ENCODE measurements around the gene CFAP74.

CFAP74 gene

GRCh38 chr1:1926886-1927660 lies 76.5 kb downstream of the CFAP74 start:
- Histone ChIP-seq H3K79me1 (ENCODE audit: low read length) (no peaks in the 10 kb centered on the region), H3K4me3 (ENCODE audit: low read depth, low read length) (no peak overlapping the region), H3K9me3 (ENCODE audit: insufficient read depth, low read depth, low read length) (peaks cover 7% of the 10 kb centered on the region), H3K4me2 (ENCODE audit: low read length) (no peak overlapping the region), H3K18ac (ENCODE audit: low read length) (no peak overlapping the region), H3K4ac (ENCODE audit: low read depth, low read length) (no peak overlapping the region), H4K8ac (ENCODE audit: low read depth, low read length) (no peak overlapping the region), H3K14ac (ENCODE audit: low read length) (no peak overlapping the region), H3K36me3 (ENCODE audit: control insufficient read depth in 1 of 2, insufficient read depth in 2 of 2, low read length in 2 of 2) (no peaks in the 10 kb centered on the region), H3K27ac (ENCODE audit: low read depth, low read length) (no peak overlapping the region), H3K27me3 (ENCODE audit: insufficient read depth, low read length) (no peaks in the 10 kb centered on the region), H2AK5ac (ENCODE audit: low read length) (no peak overlapping the region), H3K79me2 (ENCODE audit: control insufficient read depth, insufficient read depth, low read length, poor library complexity) (no peaks in the 10 kb centered on the region), H3K9ac (ENCODE audit: low read length) (no peak overlapping the region), H4K12ac (ENCODE audit: low read depth, low read length) (no peak overlapping the region), H3K23ac (ENCODE audit: low read length) (no peak overlapping the region), H2AFZ (ENCODE audit: insufficient read depth, low read length, poor library complexity) (no peak overlapping the region), H2BK12ac (ENCODE audit: low read length) (no peak overlapping the region), H2BK5ac (ENCODE audit: low read depth, low read length, poor library complexity) (no peak overlapping the region), H2BK120ac (ENCODE audit: insufficient read depth, low read length, poor library complexity) (no peak overlapping the region), H4K91ac (ENCODE audit: low read depth, low read length) (no peak overlapping the region), H3K4me1 (ENCODE audit: control insufficient read depth in 1 of 2, insufficient read depth in 2 of 2, low read length in 2 of 2) (no peaks in the 10 kb centered on the region)
- no CpG with 5 or more reads among the region's 21 CpGs for WGBS (ENCODE audit: extremely low coverage, insufficient coverage, insufficient read length)
- no peak for DNase-seq

GRCh38 chr1:1926346-1926811 lies 77.2 kb downstream of the CFAP74 start:
- Histone ChIP-seq H3K23ac (ENCODE audit: low read length) (no peak overlapping the region), H3K18ac (ENCODE audit: low read length) (no peak overlapping the region), H3K14ac (ENCODE audit: low read length) (no peak overlapping the region), H2BK120ac (ENCODE audit: insufficient read depth, low read length, poor library complexity) (no peak overlapping the region), H2BK12ac (ENCODE audit: low read length) (no peak overlapping the region), H2AK5ac (ENCODE audit: low read length) (no peak overlapping the region), H3K79me1 (ENCODE audit: low read length) (no peaks in the 10 kb centered on the region), H3K79me2 (ENCODE audit: control insufficient read depth, insufficient read depth, low read length, poor library complexity) (no peaks in the 10 kb centered on the region), H3K27ac (ENCODE audit: low read depth, low read length) (no peak overlapping the region), H2BK5ac (ENCODE audit: low read depth, low read length, poor library complexity) (no peak overlapping the region), H3K4ac (ENCODE audit: low read depth, low read length) (no peak overlapping the region), H3K36me3 (ENCODE audit: control insufficient read depth in 1 of 2, insufficient read depth in 2 of 2, low read length in 2 of 2) (no peaks in the 10 kb centered on the region), H3K4me1 (ENCODE audit: control insufficient read depth in 1 of 2, insufficient read depth in 2 of 2, low read length in 2 of 2) (no peaks in the 10 kb centered on the region), H3K9ac (ENCODE audit: low read length) (no peak overlapping the region), H4K91ac (ENCODE audit: low read depth, low read length) (no peak overlapping the region), H4K12ac (ENCODE audit: low read depth, low read length) (no peak overlapping the region), H4K8ac (ENCODE audit: low read depth, low read length) (no peak overlapping the region), H3K27me3 (ENCODE audit: insufficient read depth, low read length) (no peaks in the 10 kb centered on the region), H3K9me3 (ENCODE audit: insufficient read depth, low read depth, low read length) (peaks cover 7% of the 10 kb centered on the region), H2AFZ (ENCODE audit: insufficient read depth, low read length, poor library complexity) (no peak overlapping the region), H3K4me3 (ENCODE audit: low read depth, low read length) (no peak overlapping the region), H3K4me2 (ENCODE audit: low read length) (no peak overlapping the region)
- no peak for DNase-seq
- WGBS (ENCODE audit: extremely low coverage, insufficient coverage, insufficient read length): no CpG with 5 or more reads among the region's 26 CpGs

GRCh38 chr1:1925437-1926345 lies 77.9 kb downstream of the CFAP74 start:
- Histone ChIP-seq H3K79me2 (ENCODE audit: control insufficient read depth, insufficient read depth, low read length, poor library complexity) (no peaks in the 10 kb centered on the region), H3K36me3 (ENCODE audit: control insufficient read depth in 1 of 2, insufficient read depth in 2 of 2, low read length in 2 of 2) (no peaks in the 10 kb centered on the region), H3K27me3 (ENCODE audit: insufficient read depth, low read length) (no peaks in the 10 kb centered on the region), H3K4me1 (ENCODE audit: control insufficient read depth in 1 of 2, insufficient read depth in 2 of 2, low read length in 2 of 2) (no peaks in the 10 kb centered on the region), H4K12ac (ENCODE audit: low read depth, low read length) (no peak overlapping the region), H3K23ac (ENCODE audit: low read length) (no peak overlapping the region), H3K14ac (ENCODE audit: low read length) (no peak overlapping the region), H3K79me1 (ENCODE audit: low read length) (no peaks in the 10 kb centered on the region), H2BK5ac (ENCODE audit: low read depth, low read length, poor library complexity) (no peak overlapping the region), H2AK5ac (ENCODE audit: low read length) (no peak overlapping the region), H4K91ac (ENCODE audit: low read depth, low read length) (no peak overlapping the region), H2AFZ (ENCODE audit: insufficient read depth, low read length, poor library complexity) (no peak overlapping the region), H2BK120ac (ENCODE audit: insufficient read depth, low read length, poor library complexity) (no peak overlapping the region), H3K4ac (ENCODE audit: low read depth, low read length) (no peak overlapping the region), H3K9ac (ENCODE audit: low read length) (no peak overlapping the region), H3K4me3 (ENCODE audit: low read depth, low read length) (no peak overlapping the region), H3K18ac (ENCODE audit: low read length) (no peak overlapping the region), H3K4me2 (ENCODE audit: low read length) (no peak overlapping the region), H3K27ac (ENCODE audit: low read depth, low read length) (no peak overlapping the region), H2BK12ac (ENCODE audit: low read length) (no peak overlapping the region), H3K9me3 (ENCODE audit: insufficient read depth, low read depth, low read length) (peaks cover 7% of the 10 kb centered on the region), H4K8ac (ENCODE audit: low read depth, low read length) (no peak overlapping the region)
- WGBS (ENCODE audit: extremely low coverage, insufficient coverage, insufficient read length): no CpG with 5 or more reads among the region's 27 CpGs
- no peak for DNase-seq

- no peak overlapping the region for H3K4ac ChIP-seq (ENCODE audit: low read depth, low read length)
- H3K79me2 ChIP-seq (ENCODE audit: control insufficient read depth, insufficient read depth, low read length, poor library complexity): no peaks in the 10 kb centered on the region
- no peak overlapping the region for H3K14ac ChIP-seq (ENCODE audit: low read length)
- H2BK12ac ChIP-seq (ENCODE audit: low read length): no peak overlapping the region
- H2BK120ac ChIP-seq (ENCODE audit: insufficient read depth, low read length, poor library complexity): no peak overlapping the region
- no CpG with 5 or more reads among the region's 21 CpGs for WGBS (ENCODE audit: extremely low coverage, insufficient coverage, insufficient read length)
- H2AFZ ChIP-seq (ENCODE audit: insufficient read depth, low read length, poor library complexity): no peak overlapping the region
- no peak overlapping the region for H4K8ac ChIP-seq (ENCODE audit: low read depth, low read length)
- no peak overlapping the region for H4K91ac ChIP-seq (ENCODE audit: low read depth, low read length)
- no peaks in the 10 kb centered on the region for H3K36me3 ChIP-seq (ENCODE audit: control insufficient read depth in 1 of 2, insufficient read depth in 2 of 2, low read length in 2 of 2)
- no peak overlapping the region for H3K18ac ChIP-seq (ENCODE audit: low read length)
- H3K4me1 ChIP-seq (ENCODE audit: control insufficient read depth in 1 of 2, insufficient read depth in 2 of 2, low read length in 2 of 2): peaks cover under 1 to 1% of the 10 kb centered on the region in 2 experiments
- no peak overlapping the region for H2BK5ac ChIP-seq (ENCODE audit: low read depth, low read length, poor library complexity)
- no peak for DNase-seq
- no peak overlapping the region for H3K27ac ChIP-seq (ENCODE audit: low read depth, low read length)
- H3K9ac ChIP-seq (ENCODE audit: low read length): no peak overlapping the region
- H2AK5ac ChIP-seq (ENCODE audit: low read length): no peak overlapping the region
- peaks cover under 1% of the 10 kb centered on the region for H3K79me1 ChIP-seq (ENCODE audit: low read length)
- no peaks in the 10 kb centered on the region for H3K27me3 ChIP-seq (ENCODE audit: insufficient read depth, low read length)
- no peak overlapping the region for H3K4me2 ChIP-seq (ENCODE audit: low read length)
- H3K9me3 ChIP-seq (ENCODE audit: insufficient read depth, low read depth, low read length): peaks cover 11% of the 10 kb centered on the region
- no peak overlapping the region for H4K12ac ChIP-seq (ENCODE audit: low read depth, low read length)
- no peak overlapping the region for H3K23ac ChIP-seq (ENCODE audit: low read length)
- H3K4me3 ChIP-seq (ENCODE audit: low read depth, low read length): peak overlapping the region; percentile 46
Measured at GRCh38 chr1:1924849-1925248, 78.7 kb downstream of the CFAP74 start.

Data from trophoblast cell (in vitro differentiated cells and primary cell).